Activated CD4-positive, CD25-positive, alpha-beta regulatory T cell treated with anti-CD3 and anti-CD28 coated beads, Interleukin-2, amount 50 U/mL, for 24 hours (primary cell): Measurements from ENCODE around the gene FNDC3B.
"Not testable (repeated sequence)": the region's sequence is repeated elsewhere in the genome, so short reads cannot be mapped to it uniquely, and the experiment has no call there.

Source experiments
- ATAC-seq, 2 donors: fragments of 150-1000 bp; cut with Tn5 transposase; one replicate each; pipeline ENCODE4 v1.10.0; 2021; ENCODE audit warnings: mild to moderate bottlenecking in 1 of 2, moderate library complexity in 1 of 2

The FNDC3B gene

GRCh38 chr3:172347895-172348679 is 308.7 kb downstream of the FNDC3B start:
- ATAC-seq: peak in 1 of 2 donors; percentile 38

- ATAC-seq: no peak
Measured at GRCh38 chr3:172351895-172352466, 312.6 kb downstream of the FNDC3B start.

- no peak for ATAC-seq
Measured at GRCh38 chr3:172352786-172353185, 313.4 kb downstream of the FNDC3B start.

- no peak for ATAC-seq
Measured at GRCh38 chr3:172354931-172355499, 315.6 kb downstream of the FNDC3B start.

GRCh38 chr3:172355836-172356235 is 316.5 kb downstream of the FNDC3B start:
- peak; percentile 38 to 44 for ATAC-seq

GRCh38 chr3:172356427-172356826 is 317.0 kb downstream of the FNDC3B start:
- no peak for ATAC-seq

- ATAC-seq: no peak
Measured at GRCh38 chr3:172357850-172358754, 318.7 kb downstream of the FNDC3B start.

GRCh38 chr3:172359231-172359630 is 319.9 kb downstream of the FNDC3B start:
- ATAC-seq: no peak

- ATAC-seq: no peak
Measured at GRCh38 chr3:172359996-172360395, 320.6 kb downstream of the FNDC3B start.

- no peak for ATAC-seq
Measured at GRCh38 chr3:172362583-172362982, 323.2 kb downstream of the FNDC3B start.

GRCh38 chr3:172364374-172365027 is 325.1 kb downstream of the FNDC3B start:
- no peak for ATAC-seq

GRCh38 chr3:172365028-172365567 is 325.7 kb downstream of the FNDC3B start:
- no peak for ATAC-seq

GRCh38 chr3:172367205-172368105 is 328.1 kb downstream of the FNDC3B start:
- ATAC-seq: no peak

GRCh38 chr3:172368556-172368955 is 329.2 kb downstream of the FNDC3B start:
- not testable (repeated sequence) for ATAC-seq

GRCh38 chr3:172369590-172370259 is 330.3 kb downstream of the FNDC3B start:
- no peak for ATAC-seq

GRCh38 chr3:172370419-172370818 is 331.0 kb downstream of the FNDC3B start:
- ATAC-seq: no peak

GRCh38 chr3:172371544-172371943 is 332.2 kb downstream of the FNDC3B start:
- no peak for ATAC-seq

GRCh38 chr3:172372895-172373294 is 333.5 kb downstream of the FNDC3B start:
- no peak for ATAC-seq

- no peak for ATAC-seq
Measured at GRCh38 chr3:172373912-172374311, 334.5 kb downstream of the FNDC3B start.

GRCh38 chr3:172375206-172375850 is 335.9 kb downstream of the FNDC3B start:
- no peak for ATAC-seq
